GM19324 (cell line): ENCODE data around the gene PTPRN.
A peak's percentile ranks its signal among the peaks of the same experiment; 100 is the strongest.
"Not testable (repeated sequence)": the region's sequence is repeated elsewhere in the genome, so short reads cannot be mapped to it uniquely, and the experiment has no call there.

Experiments
- ATAC-seq: cut with Tn5 transposase; IDR thresholded peaks from one replicate; pipeline ENCODE4 v1.9.1; 2021; ENCODE audit warnings: mild to moderate bottlenecking, moderate library complexity; ENCODE audit not compliant: unreplicated experiment, low FRiP score

The PTPRN gene

DNA sequence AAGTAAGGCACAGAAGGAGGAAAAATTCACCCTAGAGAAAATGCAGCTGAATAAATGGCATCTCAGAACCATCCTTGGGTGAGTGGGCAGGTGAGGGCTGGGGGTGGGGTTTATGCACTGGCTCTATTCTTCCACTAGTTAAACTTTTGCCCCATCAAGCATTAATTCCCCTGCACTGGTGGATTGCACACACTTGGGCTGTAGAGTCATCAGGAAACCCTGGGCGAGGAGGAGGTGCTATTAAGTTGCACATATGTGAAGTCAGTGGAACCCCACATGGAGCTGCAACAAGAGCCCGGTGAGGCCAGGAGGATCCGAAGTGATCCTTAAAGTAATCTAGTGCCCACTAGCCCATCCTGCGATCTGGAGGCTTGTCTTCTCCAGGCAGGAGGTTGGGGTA, 36.8 kb downstream of the PTPRN start:
- no peak for ATAC-seq

DNA sequence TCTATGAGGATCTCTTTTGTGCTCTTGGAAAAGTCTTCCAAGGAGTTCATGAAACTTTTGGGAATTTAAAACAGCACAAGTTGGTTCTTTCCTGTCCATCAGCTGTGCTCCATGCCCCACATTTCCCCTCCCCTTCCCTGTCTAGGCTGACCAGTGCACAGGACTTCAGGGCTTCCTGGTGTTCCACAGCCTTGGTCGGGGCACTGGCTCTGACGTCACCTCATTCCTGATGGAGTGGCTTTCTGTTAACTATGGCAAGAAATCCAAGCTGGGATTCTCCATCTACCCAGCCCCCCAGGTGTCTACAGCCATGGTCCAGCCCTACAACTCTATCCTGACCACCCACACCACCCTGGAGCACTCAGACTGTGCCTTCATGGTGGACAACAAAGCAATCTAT, 38.2 kb downstream of the PTPRN start:
- no peak for ATAC-seq

DNA sequence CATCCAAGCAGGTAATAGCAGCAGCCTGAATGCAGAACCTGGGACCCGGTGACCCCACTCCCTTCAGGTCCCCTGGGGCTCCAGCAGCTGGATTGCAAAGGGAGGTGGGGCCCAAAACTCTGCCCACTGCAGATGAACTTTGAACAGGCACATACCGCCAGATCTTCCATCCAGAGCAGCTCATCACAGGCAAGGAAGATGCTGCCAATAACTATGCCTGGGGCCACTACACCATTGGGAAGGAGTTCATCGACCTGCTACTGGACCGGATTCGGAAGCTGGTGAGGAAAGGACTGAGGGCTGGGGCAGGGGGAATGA, 39.2 kb downstream of the PTPRN start:
- ATAC-seq: no peak

DNA sequence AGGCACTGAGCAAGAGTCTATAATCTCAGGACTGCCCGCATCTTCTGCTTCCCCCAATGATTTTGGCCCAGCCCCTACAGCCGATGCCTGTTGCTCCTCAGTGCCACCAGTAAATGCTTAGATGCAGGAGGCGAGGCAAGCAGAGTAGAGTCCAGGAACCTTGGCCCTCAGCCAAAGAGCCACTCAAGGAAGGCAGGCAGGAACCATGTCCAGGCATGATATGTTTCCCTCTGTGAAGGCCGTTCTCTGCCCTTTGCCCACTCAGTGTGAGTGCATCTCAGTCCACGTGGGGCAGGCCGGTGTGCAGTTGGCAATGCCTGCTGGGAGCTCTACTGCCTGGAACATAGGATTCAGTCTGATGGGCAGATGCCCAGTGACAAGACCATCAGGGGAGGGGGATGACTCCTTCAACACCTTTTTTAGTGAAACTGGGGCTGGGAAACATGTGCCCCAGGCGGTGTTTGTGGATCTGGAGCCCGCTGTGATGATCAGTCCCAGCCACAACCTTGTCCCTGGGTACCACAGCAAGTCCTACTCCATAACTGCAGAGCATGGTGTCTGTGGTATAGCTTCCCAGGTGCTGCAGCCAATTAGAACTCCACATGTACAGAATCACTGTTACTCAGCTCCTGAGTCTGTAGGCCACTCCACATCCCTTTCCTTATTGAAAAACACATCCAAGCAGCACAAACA, 39.7 kb downstream of the PTPRN start:
- no peak for ATAC-seq

DNA sequence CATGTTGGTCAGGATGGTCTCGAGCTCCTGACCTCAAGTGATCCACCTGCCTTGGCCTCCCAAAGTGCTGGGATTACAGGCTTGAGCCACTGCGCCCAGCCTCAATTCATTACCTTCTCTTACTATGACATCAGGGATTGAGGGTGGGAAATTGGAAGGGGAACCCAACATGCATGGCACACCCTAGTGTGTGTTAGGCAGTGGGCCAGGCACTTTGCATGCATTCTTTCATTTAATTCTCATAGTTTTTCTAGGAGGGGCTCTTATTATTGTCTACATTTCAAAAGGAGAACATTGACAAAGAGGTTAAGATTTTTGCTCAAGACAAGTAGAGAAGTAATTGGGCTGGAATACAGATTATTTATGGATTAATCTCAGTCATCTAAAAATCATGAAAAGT, 40.9 kb downstream of the PTPRN start:
- ATAC-seq: no peak

DNA sequence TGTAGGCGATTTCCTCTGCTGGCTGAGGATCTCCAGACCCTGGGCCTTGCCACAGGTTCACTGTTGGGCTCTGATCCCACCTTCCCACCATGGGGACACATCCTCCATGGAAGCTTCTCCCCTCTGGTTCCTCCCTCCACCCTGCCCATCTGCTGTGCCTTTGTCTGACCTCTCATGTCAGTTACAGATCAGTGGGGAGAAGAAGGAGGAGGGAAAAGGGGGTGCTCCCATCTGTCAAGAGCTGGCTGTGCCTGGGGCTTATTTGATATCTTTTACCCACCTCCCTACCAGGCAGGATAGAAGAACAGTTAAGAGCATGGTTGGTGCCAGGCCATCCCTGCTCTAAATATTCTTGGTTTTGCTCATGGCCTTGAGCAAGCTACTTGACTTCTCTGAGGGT, 42.3 kb downstream of the PTPRN start:
- ATAC-seq: no peak

DNA sequence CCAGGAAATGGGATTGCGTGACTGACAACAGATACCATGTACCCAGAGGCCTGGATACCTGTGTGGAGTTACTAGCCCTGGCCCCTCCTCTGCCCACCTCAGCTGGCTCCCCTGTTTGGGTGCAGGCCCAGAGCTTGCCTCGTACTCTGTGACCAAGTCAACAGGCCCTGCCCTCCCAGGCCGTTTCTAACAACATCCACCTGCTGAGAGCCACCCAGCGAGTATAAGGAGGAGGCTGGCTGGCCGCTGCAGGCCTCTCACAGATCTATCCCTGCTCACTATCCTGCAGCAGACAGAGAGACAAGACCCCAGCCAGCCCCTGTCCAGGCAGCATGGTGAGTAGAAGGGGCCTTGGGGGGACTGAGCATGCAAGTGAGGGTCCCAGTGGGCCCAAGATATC, 43.0 kb downstream of the PTPRN start:
- no peak for ATAC-seq

DNA sequence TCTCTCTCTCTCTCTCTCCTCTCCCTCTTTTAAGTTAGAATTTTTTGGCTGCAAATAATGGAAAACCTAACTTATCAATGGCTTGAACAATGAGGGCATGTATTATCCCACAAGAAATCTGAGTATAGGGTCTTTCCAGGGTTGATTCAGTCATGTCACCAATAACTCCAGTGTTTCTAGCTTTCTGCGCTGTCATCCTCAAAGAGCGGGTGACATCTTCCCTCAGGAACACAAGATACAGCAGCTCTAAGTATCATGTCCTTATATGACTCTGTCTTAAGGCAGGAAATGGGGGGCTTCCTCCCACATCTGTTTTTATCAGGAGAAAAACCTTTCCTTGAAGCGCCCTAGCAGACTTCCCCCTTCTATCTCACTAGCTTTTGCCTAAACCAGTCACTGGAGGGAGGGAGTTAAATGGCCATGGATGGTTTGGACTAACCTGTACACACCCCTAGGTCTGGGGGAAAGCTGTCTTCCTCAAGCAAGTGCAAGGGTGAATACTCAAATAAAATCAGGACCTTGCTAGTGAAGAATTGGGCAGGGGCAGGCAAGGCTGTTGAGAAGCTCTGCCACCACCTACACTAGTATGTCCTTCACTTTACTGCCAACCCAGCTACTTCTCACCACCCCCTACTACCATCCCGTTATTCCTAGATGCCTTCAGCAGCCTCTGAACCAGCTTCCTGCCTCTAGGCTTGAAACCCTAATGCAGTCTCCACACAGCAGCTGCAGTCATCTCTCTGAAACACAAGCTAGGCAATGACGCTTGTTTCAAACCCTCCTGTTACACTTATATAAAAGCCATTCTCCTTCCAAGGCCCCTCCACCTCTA, 48.0 kb downstream of the PTPRN start:
- no peak for ATAC-seq

DNA sequence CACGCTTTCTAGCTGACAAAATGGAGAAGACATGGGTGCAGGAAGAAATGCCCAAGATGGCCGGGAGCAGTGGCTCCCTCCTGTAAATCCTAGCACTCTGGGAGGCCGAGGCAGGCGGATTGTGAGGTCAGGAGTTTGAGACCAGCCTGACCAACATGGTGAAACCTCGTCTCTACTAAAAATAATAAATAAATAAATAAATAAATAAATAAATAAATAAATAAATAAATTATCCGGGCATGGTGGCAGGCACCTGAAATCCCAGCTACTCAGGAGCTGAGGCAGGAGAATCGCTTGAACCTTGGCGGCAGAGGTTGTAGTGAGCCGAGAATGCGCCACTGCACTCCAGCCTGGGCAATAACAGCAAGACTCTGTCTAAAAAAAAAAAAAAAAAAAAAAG, 50.3 kb downstream of the PTPRN start:
- not testable (repeated sequence) for ATAC-seq

DNA sequence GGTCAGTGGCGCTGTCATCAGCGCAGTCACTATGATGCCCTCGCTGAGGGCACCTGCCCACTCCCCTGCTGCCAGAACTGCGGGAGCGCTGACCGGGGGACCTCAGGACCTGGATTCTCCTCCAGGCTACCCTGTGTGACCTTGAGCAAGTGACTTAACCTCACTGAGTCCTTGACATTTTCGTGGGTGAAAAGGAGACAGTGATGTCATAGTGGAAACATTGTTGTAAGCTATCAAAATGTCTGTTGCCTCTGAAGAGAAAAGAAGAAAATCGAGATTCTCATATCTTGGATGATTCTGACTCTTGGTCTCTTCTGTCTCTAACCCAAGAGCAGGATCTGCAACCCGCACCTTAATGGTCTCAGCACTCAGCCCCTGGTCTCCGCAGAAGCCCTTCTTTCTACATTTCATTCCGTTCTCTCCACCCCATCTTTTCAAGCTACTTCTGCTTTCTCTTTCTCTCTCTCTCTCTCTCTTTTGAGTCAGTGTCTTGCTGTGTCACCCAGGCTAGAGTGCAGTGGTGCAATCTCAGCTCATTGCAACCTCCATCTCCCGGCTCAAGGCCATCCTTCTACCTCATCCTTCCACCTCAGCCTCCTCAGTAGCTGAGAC, 54.5 kb downstream of the PTPRN start:
- ATAC-seq: peak; percentile 16

DNA sequence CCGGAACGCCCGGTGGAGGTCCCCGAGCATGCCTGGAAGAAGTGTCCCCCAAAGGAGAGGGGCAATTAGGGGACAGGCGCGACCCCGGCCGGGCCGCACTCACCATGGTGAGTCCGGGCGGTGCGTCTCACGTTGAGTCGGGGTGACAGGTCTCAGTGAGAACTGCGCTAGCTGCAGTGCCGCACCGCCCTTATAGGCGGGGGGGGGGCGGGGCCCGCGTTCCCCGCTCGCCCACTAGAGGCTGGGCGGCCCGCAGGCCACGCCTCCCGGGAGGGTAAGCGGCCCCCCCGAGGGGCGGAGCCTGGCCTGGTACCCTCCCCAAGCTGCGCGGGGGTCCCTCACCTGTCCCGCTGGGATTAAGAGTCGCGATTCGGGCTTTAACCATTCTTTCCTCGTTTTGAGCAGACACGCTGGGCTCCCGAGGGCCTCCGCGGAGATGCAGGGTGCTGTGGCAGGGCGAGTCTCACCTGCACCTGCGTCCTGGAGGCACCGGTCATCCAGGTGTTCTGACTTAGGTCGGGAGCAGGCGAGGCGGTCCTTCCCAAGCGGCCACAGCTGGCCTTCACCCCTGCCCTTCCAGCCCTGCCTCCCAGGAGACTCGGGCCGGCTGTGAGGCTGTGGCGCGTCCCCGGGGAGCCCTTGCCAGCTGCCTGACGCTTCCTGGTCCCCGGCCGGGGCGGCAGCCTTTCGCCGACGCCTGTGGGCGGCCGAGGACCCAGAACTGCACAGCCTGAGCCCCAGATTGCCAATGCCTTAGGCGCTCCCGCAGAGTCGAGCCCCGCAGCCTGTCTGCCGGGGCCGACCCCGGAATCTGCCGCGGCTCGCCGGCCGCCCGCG, 55.2 kb downstream of the PTPRN start, which contains the start of gene TUBA4A:
Gene TUBA4A, minus strand, starts transcription at position 166 of the 837 bp plus-strand sequence. Its CDS starts 60 bp downstream, at position 106.
- peak; percentile 48 for ATAC-seq

DNA sequence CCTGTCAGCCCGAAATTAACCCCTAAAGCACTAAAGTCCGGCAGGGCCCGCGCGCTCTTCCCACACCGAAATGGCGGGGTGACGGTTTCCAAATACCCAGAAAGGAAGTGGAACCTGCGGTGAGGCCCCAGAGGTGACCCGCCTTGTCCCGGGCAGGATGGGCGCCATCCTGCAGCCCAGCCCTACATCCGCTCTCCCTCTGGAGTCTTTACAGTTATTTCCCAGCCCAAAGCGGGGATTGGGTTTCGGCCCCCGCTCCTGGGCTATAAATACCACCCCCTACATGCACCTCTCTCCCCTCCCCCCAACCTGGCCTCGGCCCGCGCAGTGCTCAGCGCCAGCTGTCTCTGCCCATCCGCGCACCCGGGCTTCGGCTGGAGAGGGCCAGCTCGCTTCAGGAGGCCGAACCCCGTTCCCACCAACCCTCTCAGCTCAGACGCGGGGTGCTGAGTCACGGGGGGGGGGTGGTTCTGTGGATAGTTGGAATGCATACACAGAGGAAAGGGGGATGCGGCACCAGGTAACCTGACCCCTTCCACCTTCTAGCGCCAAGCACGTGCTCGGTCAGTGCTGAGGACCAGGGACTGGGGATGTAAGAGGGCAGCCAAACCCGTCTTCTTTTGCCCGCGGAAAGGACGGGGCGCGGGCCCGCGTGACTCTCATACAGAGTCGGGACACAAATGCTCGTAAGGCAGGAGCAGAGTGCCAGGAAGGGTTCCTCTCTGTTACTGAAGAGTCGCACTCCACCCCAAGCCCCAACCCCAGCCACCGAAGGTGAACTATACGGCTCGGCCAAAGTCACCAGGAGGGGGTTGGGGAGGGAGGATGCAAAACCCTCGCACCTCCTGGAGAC, 56.1 kb downstream of the PTPRN start, which contains the start of gene TUBA4B:
Gene TUBA4B, plus strand, starts transcription at position 344 of the 853 bp plus-strand sequence. Its CDS starts 165 bp downstream, at position 509.
- ATAC-seq: peak; percentile 9

DNA sequence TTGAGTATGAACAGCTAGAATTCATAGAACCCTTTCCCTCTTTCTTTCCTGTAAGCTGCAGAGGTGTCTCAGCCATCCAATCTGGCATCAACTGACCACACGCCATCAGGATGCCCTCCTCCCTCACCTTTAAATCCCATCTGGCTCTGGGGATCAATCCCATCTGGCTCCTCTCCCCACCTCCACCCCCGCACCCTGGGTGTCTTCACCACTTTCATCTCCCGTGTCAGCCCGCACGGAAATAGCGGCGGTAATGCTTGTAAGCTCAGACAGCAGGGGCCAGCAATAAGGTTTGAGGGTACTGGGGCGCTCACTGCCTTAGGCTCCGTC, 56.7 kb downstream of the PTPRN start:
- no peak for ATAC-seq

DNA sequence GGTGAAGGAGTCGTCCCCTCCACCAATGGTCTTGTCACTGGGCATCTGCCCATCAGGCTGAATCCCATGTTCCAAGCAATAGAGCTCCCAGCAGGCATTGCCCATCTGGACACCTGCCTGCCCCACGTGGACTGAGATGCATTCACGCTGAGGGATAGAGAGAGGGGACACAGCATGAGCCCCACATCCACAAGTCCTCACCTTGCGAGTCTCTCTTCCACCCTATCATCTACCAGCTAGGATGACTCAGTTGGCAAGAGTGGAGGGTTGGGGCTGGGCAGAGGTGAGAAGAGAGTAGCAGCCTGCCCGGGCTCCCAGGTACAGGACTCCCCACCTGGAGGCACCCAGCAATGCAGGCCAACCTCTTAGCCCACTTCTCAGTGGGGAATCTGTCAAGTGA, 57.1 kb downstream of the PTPRN start:
- ATAC-seq: no peak

DNA sequence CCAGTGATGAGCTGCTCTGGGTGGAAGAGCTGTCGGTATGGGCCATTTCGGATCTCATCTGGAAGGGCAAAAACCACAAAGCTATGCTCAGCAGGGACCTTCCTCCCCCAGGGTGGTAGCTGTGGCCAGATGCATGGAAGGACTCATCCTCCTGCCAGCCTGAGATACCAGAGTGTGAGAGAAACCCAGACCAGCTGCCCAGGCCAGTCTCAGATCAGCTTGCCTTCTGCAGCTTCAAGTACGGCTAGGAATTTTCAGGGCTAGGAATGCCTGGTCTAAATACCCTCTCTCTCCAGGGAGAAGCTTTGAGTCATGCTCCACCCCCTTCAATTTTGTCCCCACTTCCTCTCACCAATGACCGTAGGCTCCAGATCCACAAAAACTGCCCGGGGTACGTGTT, 57.5 kb downstream of the PTPRN start:
- no peak for ATAC-seq

DNA sequence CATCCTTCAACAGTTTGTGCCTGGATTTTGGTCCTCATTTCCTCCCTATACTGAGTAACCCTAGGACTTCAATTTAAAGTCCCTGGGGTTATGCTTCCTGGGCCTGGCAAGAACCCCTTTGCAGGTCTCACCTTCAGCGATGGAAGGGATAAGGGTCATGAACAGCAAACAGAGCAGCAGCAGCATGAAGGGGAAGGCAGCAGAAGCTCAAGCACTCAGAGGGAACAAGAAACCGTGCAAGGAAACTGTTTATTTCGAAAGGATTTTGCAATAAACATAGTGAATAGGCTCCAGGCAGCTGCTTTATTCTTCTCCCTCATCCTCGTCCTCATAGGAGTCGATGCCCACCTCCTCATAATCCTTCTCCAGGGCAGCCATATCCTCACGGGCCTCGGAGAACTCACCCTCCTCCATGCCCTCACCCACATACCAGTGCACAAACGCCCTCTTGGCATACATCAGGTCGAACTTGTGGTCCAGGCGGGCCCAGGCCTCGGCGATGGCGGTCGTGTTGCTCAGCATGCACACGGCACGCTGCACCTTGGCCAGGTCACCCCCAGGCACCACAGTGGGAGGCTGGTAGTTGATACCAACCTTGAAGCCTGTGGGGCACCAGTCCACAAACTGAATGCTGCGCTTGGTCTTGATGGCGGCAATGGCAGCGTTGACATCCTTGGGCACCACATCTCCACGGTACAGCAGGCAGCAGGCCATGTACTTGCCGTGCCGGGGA, 59.0 kb downstream of the PTPRN start:
- ATAC-seq: no peak

DNA sequence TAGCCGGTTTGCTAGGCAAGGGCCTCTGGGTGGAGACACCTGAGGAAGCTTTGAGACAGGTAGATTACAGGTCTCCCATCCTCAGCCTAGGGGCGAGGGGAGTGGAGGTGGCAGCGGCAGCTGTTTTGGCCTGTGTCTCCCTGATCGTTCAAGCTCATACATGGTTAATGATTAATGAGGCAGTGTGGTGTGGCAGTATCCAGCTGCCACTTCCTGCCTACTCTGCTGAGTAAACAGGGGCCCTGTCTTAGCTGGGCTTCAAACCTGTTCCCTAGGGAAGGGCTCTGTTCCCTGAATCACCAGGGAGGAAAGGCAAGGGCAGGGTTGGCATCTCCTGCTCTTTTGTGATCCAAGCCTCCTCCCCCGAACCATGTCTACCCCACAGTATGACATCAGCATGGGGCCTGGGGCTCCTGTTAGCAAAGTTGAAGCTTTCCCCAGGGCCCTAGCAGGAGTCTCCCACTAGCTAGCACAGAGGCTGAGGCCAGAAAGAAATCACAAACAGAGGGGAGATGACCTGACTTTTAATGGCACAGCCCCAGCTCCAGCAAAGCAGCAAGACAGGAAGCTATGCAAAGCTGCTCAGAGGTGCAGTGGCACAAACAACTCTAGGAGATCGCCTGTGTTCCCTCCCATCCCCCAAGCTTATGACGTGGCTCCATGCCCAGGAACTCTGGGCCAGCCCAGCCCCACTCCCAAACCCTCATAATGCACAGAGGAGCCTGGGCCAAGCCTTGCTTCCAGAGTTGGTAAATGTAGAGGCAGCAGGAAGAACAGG, 59.8 kb downstream of the PTPRN start:
- ATAC-seq: peak; percentile 38

DNA sequence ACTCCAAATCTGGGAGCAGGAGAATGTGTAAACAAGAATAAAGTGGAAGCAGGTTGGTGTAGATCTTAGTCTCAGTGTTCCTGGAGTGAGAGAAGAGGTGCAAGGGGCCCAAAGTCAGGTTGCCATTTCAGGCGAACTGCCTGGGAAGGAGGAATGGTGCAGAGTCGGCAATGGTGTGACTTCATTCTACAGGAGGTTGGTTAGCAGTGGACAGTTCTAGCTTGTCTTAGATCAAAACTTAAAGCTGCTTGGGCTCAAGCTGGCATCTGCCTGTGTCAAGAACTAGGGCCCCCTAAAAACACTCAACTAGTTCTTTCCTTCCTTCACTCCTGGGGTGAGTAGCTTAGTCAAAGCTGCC, 60.4 kb downstream of the PTPRN start:
- no peak for ATAC-seq
